HepG2 (cell line): ENCODE measurements around the gene PKMYT1. TPM values are rescaled to one million over a fixed set of nuclear protein-coding genes. Genes with fewer than 3 reads are reported as not detected.
A peak's percentile ranks its signal among the peaks of the same experiment; 100 is the strongest.

Source experiments
- ATAC-seq: fragments of 200-7000 bp; cut with Tn5 transposase; 3 replicates; pipeline ENCODE4 v1.9.1; 2020; ENCODE audit warnings: mild to moderate bottlenecking, moderate library complexity
- BruUV-seq: library from RNA; stranded (reverse); fragments of 400-500 nt; replicated peaks from 2 replicates; lab custom pipeline; 2021; lab: Mats Ljungman, UMichigan
- CTCF ChIA-PET: fragments of 300-600 bp; formaldehyde crosslinking; extraction: SDS; loops from one replicate; lab custom pipeline; 2021; ENCODE audit warnings: low total read pairs, inconsistent platforms, low intra/inter-chr PET ratio; lab: Yijun Ruan, JAX
- POLR2A ChIA-PET: fragments of 350-600 bp; sonication (Branson Sonifier 250); formaldehyde crosslinking; loops from one replicate; lab custom pipeline; 2020; ENCODE audit warnings: antibody characterized with exemption, inconsistent platforms; lab: Yijun Ruan, JAX
- DNase-seq: peaks from one replicate; pipeline ENCODE4 v3.0.0-alpha.2; 2015; ENCODE audit warnings: low spot score
- FAIRE-seq: peaks from 3 replicates; lab custom pipeline; 2011; peaks lifted over from hg19 to GRCh38; lab: Jason Lieb, UNC
- H2AFZ ChIP-seq: one replicate; pipeline ENCODE4 v1.6.1; 2011; ENCODE audit warnings: low read length, inconsistent platforms
- H3K27ac ChIP-seq: fragments of 300-600 bp; 3 replicates; pipeline ENCODE4 v1.8.0; 2011; ENCODE audit warnings: mixed run types, mild to moderate bottlenecking, mixed read lengths, low read length, inconsistent platforms; ENCODE audit not compliant: insufficient read depth; ENCODE audit errors: extremely low read length
- H3K27me3 ChIP-seq, 2 experiments: fragments of 200-600 bp in 1 of 2; 2 replicates in 1 of 2; 3 replicates in 1 of 2; pipeline versions ENCODE4 v1.6.0 to v1.8.0; 2011; ENCODE audit warnings: low read length in 2 of 2, mild to moderate bottlenecking in 2 of 2, moderate library complexity in 2 of 2, inconsistent platforms in 1 of 2; ENCODE audit not compliant: insufficient read depth in 2 of 2, control insufficient read depth in 1 of 2
- H3K36me3 ChIP-seq, 2 experiments: fragments of 200-600 bp in 1 of 2; replicated peaks in 1 of 2; 2 replicates in 1 of 2; 3 replicates in 1 of 2; pipeline versions ENCODE4 v1.5.1 to v1.8.0; 2011; ENCODE audit warnings: low read length in 2 of 2, inconsistent platforms in 1 of 2; ENCODE audit not compliant: insufficient read depth in 2 of 2, control insufficient read depth in 1 of 2
- H3K4me1 ChIP-seq: 2 replicates; pipeline ENCODE4 v1.5.1; 2012; ENCODE audit warnings: low read length, inconsistent platforms; ENCODE audit not compliant: insufficient read depth
- H3K4me2 ChIP-seq: 2 replicates; pipeline ENCODE4 v1.6.0; 2011; ENCODE audit warnings: low read depth, low read length, inconsistent platforms
- H3K4me3 ChIP-seq, 3 experiments: fragments of 200-600 bp in 1 of 3; sonication (generic), shearing (Covaris generic) in 1 of 3; replicated peaks in 1 of 3; 2 replicates each; pipeline ENCODE4 v1.5.1; 2011 to 2016; ENCODE audit warnings: low read length in 3 of 3, inconsistent platforms in 2 of 3, low read depth in 2 of 3, mild to moderate bottlenecking in 2 of 3, control low read depth in 1 of 3, mixed read lengths in 1 of 3; ENCODE audit not compliant: insufficient read depth in 1 of 3
- H3K79me2 ChIP-seq: one replicate; pipeline ENCODE4 v1.6.1; 2011; ENCODE audit warnings: low read length, inconsistent platforms; ENCODE audit not compliant: insufficient read depth
- H3K9ac ChIP-seq: 2 replicates; pipeline ENCODE4 v1.6.0; 2011; ENCODE audit warnings: mild to moderate bottlenecking, low read depth, low read length, inconsistent platforms; ENCODE audit not compliant: insufficient read depth
- H3K9me3 ChIP-seq: 2 replicates; pipeline ENCODE4 v1.5.1; 2012; ENCODE audit warnings: mild to moderate bottlenecking, low read length
- H4K20me1 ChIP-seq: 2 replicates; pipeline ENCODE4 v1.6.0; 2011; ENCODE audit warnings: inconsistent platforms, mild to moderate bottlenecking, low read length, moderate library complexity; ENCODE audit not compliant: insufficient read depth
- FUBP1 ChIP-seq: sonication (generic); formaldehyde crosslinking; IDR thresholded peaks from 2 replicates; pipeline ENCODE4 v1.5.1; 2020; ENCODE audit warnings: missing genetic modification reagents, mild to moderate bottlenecking, borderline replicate concordance
- MXD4 ChIP-seq: IDR thresholded peaks from 2 replicates; pipeline ENCODE4 v1.6.1; 2016; ENCODE audit warnings: mild to moderate bottlenecking, missing biosample characterization, missing genetic modification reagents
- SAP130 ChIP-seq: IDR thresholded peaks from 2 replicates; pipeline ENCODE4 v1.6.1; 2016; ENCODE audit warnings: low read depth
- SRSF9 ChIP-seq: fragments of 200-400 bp; formaldehyde crosslinking; IDR thresholded peaks from 2 replicates; pipeline ENCODE4 v1.6.1; 2018; ENCODE audit warnings: borderline replicate concordance, mild to moderate bottlenecking, low read depth, low read length; ENCODE audit not compliant: insufficient read depth, poor library complexity, severe bottlenecking
- TEF ChIP-seq: sonication (generic); formaldehyde crosslinking; IDR thresholded peaks from 2 replicates; pipeline ENCODE4 v1.5.0; 2020; ENCODE audit warnings: missing genetic modification reagents
- THAP8 ChIP-seq: sonication (generic); formaldehyde crosslinking; IDR thresholded peaks from 2 replicates; pipeline ENCODE4 v1.5.1; 2020; ENCODE audit warnings: missing genetic modification reagents, mild to moderate bottlenecking, borderline replicate concordance
- TP53 ChIP-seq: sonication (generic); formaldehyde crosslinking; conservative IDR thresholded peaks from 2 replicates; pipeline ENCODE4 v1.4.0; 2020; ENCODE audit warnings: missing genetic modification reagents
- ZFX ChIP-seq: sonication (generic); formaldehyde crosslinking; IDR thresholded peaks from 2 replicates; pipeline ENCODE4 v1.4.0; 2020; ENCODE audit warnings: mild to moderate bottlenecking, low read depth, missing genetic modification reagents, moderate library complexity
- ZNF234 ChIP-seq: sonication (generic); formaldehyde crosslinking; conservative IDR thresholded peaks from 2 replicates; pipeline ENCODE4 v1.5.1; 2020; ENCODE audit warnings: mild to moderate bottlenecking, missing genetic modification reagents
- ZNF549 ChIP-seq: sonication (generic); formaldehyde crosslinking; IDR thresholded peaks from 2 replicates; pipeline ENCODE4 v1.5.0; 2020; ENCODE audit warnings: missing genetic modification reagents
- ZNF704 ChIP-seq: sonication (generic); formaldehyde crosslinking; IDR thresholded peaks from 2 replicates; pipeline ENCODE4 v1.8.1; 2023; ENCODE audit warnings: mild to moderate bottlenecking, inconsistent platforms, moderate library complexity, missing genetic modification reagents, borderline replicate concordance
- ZSCAN9 ChIP-seq: IDR thresholded peaks from 2 replicates; pipeline ENCODE4 v1.6.1; 2016; ENCODE audit warnings: borderline replicate concordance
- WGBS: methylation state at CpG from one replicate; pipeline ENCODE4 v1.1.6; 2017; ENCODE audit warnings: low lambda C conversion rate; 5-methylcytosine and 5-hydroxymethylcytosine counted together
- in situ Hi-C: cut with HindIII; loops from 2 replicates; pipeline ENCODE4 v1.10.0; 2017; ENCODE audit warnings: low pct_unique_long_range_greater_than_20kb; ENCODE audit not compliant: extremely low pct_ligation_motif_present
- intact Hi-C: fragments of 100-400 bp; cut with micrococcal nuclease; formaldehyde crosslinking; loops from one replicate; pipeline ENCODE4 v1.10.0; 2022; ENCODE audit not compliant: unreplicated experiment
- polyA plus RNA-seq, 8 experiments: library from polyadenylated mRNA; depleted of rRNA in 3 of 8; stranded (reverse) in 7 of 8; unstranded in 1 of 8; fragments of >200 nt; fragmentation: Illumina TruSeq in 4 of 8; extraction: Trizol in 4 of 8; gene quantifications; 2 replicates each; pipeline versions ENCODE4 v1.2.1 to v1.2.3, GENCODE V29; 2011 to 2016; ENCODE audit warnings: low read depth in 4 of 8, missing spikeins in 1 of 8, mixed read lengths in 1 of 8; ENCODE audit not compliant: insufficient read depth in 1 of 8
- total RNA-seq, 5 experiments: library from RNA; depleted of rRNA; stranded (reverse); fragments of >200 nt; fragmentation: Illumina TruSeq; extraction: Trizol; gene quantifications; 2 replicates each; pipeline ENCODE4 v1.2.3, GENCODE V29; 2016; ENCODE audit warnings: low read depth in 1 of 5

PKMYT1 gene
- total and polyA plus RNA-seq, 2 of the 13 experiments (the other 11 are each of a cell fraction or from before 2014, with no cell fraction given) = 7.0 to 27.8 TPM

- no peak for ATAC-seq
- ChIA-PET POLR2A (no interaction called here), CTCF (interaction anchor here (1.8 kb wide), 1 partner anchor 23 kb away, joined by 12 read pairs; no protein-coding TSS in a partner anchor)
- 27% methylated on average over 12 of the region's 17 CpGs for whole genome bisulfite sequencing
- no peak for FAIRE-seq
- no TSS peak for BruUV-seq
- Histone ChIP-seq H3K27ac (no peak overlapping the region), H3K4me1 (peaks cover 30% of the 10 kb centered on the region), H3K79me2 (no peaks in the 10 kb centered on the region), H3K9me3 (no peaks in the 10 kb centered on the region), H4K20me1 (no peaks in the 10 kb centered on the region), H3K27me3 (peaks cover under 1 to 25% of the 10 kb centered on the region in 2 experiments; a peak in 3 of 5 replicates), H3K9ac (no peak overlapping the region), H3K36me3 (no peaks in the 10 kb centered on the region), H3K4me2 (no peak overlapping the region), H2AFZ (no peak overlapping the region), H3K4me3 (no peak overlapping the region)
- in situ Hi-C loops (no loop called here), intact Hi-C loops (no loop called here)
- no peak for DNase-seq
- peak; percentile 85; the same call in 1 of the 2 replicates for TF ChIP-seq ZSCAN9 (CRISPR knock-in tag)
- TF ChIP-seq FUBP1 (CRISPR knock-in tag) = no peak
These were observed 19.8 kb downstream of the PKMYT1 start for GRCh38 chr16:2960183-2961010.

GRCh38 chr16:2959206-2959605, 21.0 kb downstream of the PKMYT1 start:
- Histone ChIP-seq H3K4me3 (no peak overlapping the region), H3K79me2 (no peaks in the 10 kb centered on the region), H4K20me1 (no peaks in the 10 kb centered on the region), H3K27ac (no peak overlapping the region), H2AFZ (no peak overlapping the region), H3K4me1 (peaks cover 30% of the 10 kb centered on the region), H3K4me2 (no peak overlapping the region; the same call in 1 of the 2 replicates), H3K9me3 (no peaks in the 10 kb centered on the region), H3K9ac (no peak overlapping the region), H3K27me3 (peaks cover 6 to 37% of the 10 kb centered on the region in 2 experiments; a peak in 4 of 5 replicates), H3K36me3 (no peaks in the 10 kb centered on the region)
- ATAC-seq (no peak), DNase-seq (no peak), FAIRE-seq (no peak)
- intact Hi-C loops = no loop called here
- ChIA-PET CTCF (no interaction called here), POLR2A (no interaction called here)
- in situ Hi-C loops = no loop called here
- 3% methylated on average over 7 of the region's 10 CpGs for WGBS
- no TSS peak for BruUV-seq
- TF ChIP-seq MXD4 (CRISPR knock-in tag) (no peak), TEF (CRISPR knock-in tag) (no peak), THAP8 (no peak), SAP130 (CRISPR knock-in tag) (no peak), ZNF234 (CRISPR knock-in tag) (no peak), SRSF9 (no peak), ZNF704 (CRISPR knock-in tag) (no peak), TP53 (CRISPR knock-in tag) (no peak), ZFX (CRISPR knock-in tag) (no peak), ZNF549 (CRISPR knock-in tag) (no peak)
